Peyer's patch (tissue), 4 donors: ENCODE measurements around the gene LIN54. TPM values are rescaled to one million over a fixed set of nuclear protein-coding genes. Genes with fewer than 3 reads are reported as not detected.

Experiments
- DNase-seq, 3 donors: peaks; one replicate each; pipeline ENCODE4 v3.0.0-alpha.2; 2017 to 2019
- H3K27ac ChIP-seq, 4 donors: fragments of 200-600 bp; sonication (generic); one replicate each; pipeline ENCODE4 v1.5.1; 2016 to 2019
- H3K27me3 ChIP-seq, 2 donors: fragments of 200-600 bp; sonication (generic); one replicate each; pipeline ENCODE4 v1.5.1; 2019
- H3K36me3 ChIP-seq, 3 donors: fragments of 200-600 bp; sonication (generic); one replicate each; pipeline ENCODE4 v1.5.1; 2016 to 2019
- H3K4me1 ChIP-seq, 4 donors: fragments of 200-600 bp; sonication (generic); one replicate each; pipeline ENCODE4 v1.5.1; 2016 to 2019
- H3K4me3 ChIP-seq, 4 donors: fragments of 200-600 bp; sonication (generic); 1 replicate in 3 of 4; 2 replicates in 1 of 4; pipeline ENCODE4 v1.5.1; 2016 to 2019; ENCODE audit warnings: mild to moderate bottlenecking in 1 of 4
- H3K9me3 ChIP-seq, 4 donors: fragments of 200-600 bp; sonication (generic); one replicate each; pipeline ENCODE4 v1.5.1; 2016 to 2019; ENCODE audit warnings: mild to moderate bottlenecking in 1 of 4
- POLR2A ChIP-seq, 2 donors: fragments of 450-650 bp; IDR thresholded peaks; one replicate each; pipeline ENCODE4 v1.5.1; 2017; ENCODE audit warnings: antibody characterized with exemption in 2 of 2, mild to moderate bottlenecking in 2 of 2, moderate library complexity in 2 of 2
- total RNA-seq, 4 donors: library from RNA; depleted of rRNA; stranded (reverse); fragments of >200 nt; gene quantifications; one replicate each; pipeline ENCODE4 v1.1.0, GENCODE V29; 2016
- TF ChIP-seq, protein P1 (sequence below), 6 experiments: fragments of 450-650 bp in 4 of 6; fragments of 200-600 bp in 2 of 6; sonication (generic) in 1 of 6; IDR thresholded peaks; one replicate each; pipeline ENCODE4 v1.5.1; 2017 to 2019; ENCODE audit warnings: antibody characterized with exemption in 6 of 6, mild to moderate bottlenecking in 3 of 6, moderate library complexity in 1 of 6

Gene LIN54
- total RNA-seq, 4 donors from 2014 or later: 8.7 to 13.0 (median 9.4) TPM

DNA sequence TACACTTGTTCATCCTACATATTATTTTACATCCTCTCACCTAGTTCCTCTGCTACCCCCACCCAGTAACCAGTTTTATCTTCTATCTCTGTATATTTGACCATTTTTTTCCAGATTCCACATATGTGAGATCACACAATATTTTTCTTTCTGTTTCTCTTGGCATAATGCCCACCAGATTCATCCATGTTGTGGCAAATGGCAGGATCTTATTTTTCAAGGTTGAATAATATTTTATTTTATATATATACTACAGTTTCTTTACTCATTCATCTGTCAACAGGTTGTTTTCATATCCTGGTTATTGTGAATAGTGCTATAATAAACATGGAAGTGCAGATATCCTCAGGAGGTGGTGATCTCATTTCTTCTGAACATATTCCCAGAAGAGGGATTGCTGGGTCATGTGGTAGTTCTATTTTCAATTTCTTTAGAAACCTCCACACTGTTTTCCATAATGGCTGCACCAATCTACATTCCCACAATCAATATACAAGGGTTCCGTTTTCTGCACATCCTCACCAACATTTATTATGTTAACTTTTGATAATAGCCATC, 61.9 kb downstream of the LIN54 start:
- H3K4me3 ChIP-seq: no peak overlapping the region
- H3K36me3 ChIP-seq: no peaks in the 10 kb centered on the region
- no peaks in the 10 kb centered on the region for H3K4me1 ChIP-seq
- TF ChIP-seq POLR2A (IDR thresholded peaks at IDR 0.05): no peak
- TF ChIP-seq, protein P1, sequence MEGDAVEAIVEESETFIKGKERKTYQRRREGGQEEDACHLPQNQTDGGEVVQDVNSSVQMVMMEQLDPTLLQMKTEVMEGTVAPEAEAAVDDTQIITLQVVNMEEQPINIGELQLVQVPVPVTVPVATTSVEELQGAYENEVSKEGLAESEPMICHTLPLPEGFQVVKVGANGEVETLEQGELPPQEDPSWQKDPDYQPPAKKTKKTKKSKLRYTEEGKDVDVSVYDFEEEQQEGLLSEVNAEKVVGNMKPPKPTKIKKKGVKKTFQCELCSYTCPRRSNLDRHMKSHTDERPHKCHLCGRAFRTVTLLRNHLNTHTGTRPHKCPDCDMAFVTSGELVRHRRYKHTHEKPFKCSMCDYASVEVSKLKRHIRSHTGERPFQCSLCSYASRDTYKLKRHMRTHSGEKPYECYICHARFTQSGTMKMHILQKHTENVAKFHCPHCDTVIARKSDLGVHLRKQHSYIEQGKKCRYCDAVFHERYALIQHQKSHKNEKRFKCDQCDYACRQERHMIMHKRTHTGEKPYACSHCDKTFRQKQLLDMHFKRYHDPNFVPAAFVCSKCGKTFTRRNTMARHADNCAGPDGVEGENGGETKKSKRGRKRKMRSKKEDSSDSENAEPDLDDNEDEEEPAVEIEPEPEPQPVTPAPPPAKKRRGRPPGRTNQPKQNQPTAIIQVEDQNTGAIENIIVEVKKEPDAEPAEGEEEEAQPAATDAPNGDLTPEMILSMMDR (IDR thresholded peaks at IDR 0.05): no peak
- H3K27me3 ChIP-seq: no peaks in the 10 kb centered on the region
- no peaks in the 10 kb centered on the region for H3K9me3 ChIP-seq
- H3K27ac ChIP-seq: no peak overlapping the region
- no peak for DNase-seq

DNA sequence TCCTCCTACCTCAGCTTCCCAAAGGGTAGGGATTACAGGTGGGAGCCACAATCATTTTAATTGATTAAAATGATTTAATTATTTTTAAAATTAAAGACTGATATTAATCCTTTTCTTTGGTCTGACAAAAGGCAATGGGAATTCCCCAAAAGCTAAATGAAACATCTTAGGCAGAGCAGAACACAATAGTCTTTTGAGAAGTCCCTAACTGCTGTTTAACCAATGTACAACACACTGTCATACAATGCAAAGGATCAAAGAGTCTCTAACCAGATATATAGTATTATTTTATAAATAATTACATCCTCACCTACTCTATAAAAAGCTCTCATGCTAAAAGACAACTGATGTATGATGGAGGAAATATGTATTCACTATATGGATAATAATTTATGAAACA, 63.1 kb downstream of the LIN54 start:
- no peaks in the 10 kb centered on the region for H3K4me1 ChIP-seq
- TF ChIP-seq POLR2A (IDR thresholded peaks at IDR 0.05): no peak
- TF ChIP-seq, protein P1 (IDR thresholded peaks at IDR 0.05): no peak
- no peak overlapping the region for H3K4me3 ChIP-seq
- H3K36me3 ChIP-seq: no peaks in the 10 kb centered on the region
- H3K27me3 ChIP-seq: no peaks in the 10 kb centered on the region
- DNase-seq: no peak
- H3K27ac ChIP-seq: no peak overlapping the region
- no peaks in the 10 kb centered on the region for H3K9me3 ChIP-seq

DNA sequence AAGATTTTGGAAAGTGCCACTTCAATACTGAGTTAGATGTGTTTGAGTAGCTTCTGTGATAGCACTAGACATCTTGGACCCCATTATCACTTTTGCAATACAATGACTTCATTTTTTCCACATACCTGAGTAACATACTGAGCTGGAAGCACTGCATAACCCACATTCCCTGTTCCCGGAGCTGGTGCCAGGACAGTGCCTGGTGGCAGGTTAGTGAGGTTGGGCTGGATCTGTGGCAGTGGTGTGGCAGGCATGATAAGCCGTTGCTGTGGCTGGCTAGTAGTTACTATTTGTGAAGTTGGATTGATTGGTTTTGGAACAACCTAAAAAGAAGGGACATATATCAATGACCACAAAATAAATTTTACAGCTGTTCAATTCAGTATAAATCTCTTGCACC, 71.2 kb downstream of the LIN54 start:
- TF ChIP-seq, protein P1 (IDR thresholded peaks at IDR 0.05): no peak
- TF ChIP-seq POLR2A (IDR thresholded peaks at IDR 0.05): no peak
- no peak for DNase-seq
- Histone ChIP-seq H3K27ac (no peak overlapping the region), H3K9me3 (no peaks in the 10 kb centered on the region), H3K4me3 (no peak overlapping the region), H3K4me1 (no peaks in the 10 kb centered on the region), H3K27me3 (no peaks in the 10 kb centered on the region), H3K36me3 (peaks cover 0 to 49% (median 0%) of the 10 kb centered on the region in 3 donors)

DNA sequence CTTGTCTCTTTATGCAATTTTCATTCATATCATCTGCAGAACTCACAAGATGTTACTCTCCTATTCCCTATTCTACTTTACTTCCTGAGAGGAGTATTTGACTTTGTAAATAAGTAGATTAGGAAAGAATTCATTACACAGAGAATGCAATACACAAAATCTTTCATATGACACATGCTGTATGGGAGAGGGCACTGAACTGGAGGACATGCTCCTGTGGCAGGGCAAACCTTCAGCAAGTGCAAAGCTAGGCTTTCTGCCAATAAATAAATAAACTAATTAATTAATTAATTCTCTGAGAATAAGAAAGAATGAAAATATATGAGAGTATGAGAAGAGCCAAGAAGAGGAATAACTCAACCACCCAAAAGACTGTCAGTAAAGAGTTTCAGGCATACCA, 76.2 kb downstream of the LIN54 start:
- H3K36me3 ChIP-seq: peaks cover 0 to 53% (median 0%) of the 10 kb centered on the region in 3 donors

DNA sequence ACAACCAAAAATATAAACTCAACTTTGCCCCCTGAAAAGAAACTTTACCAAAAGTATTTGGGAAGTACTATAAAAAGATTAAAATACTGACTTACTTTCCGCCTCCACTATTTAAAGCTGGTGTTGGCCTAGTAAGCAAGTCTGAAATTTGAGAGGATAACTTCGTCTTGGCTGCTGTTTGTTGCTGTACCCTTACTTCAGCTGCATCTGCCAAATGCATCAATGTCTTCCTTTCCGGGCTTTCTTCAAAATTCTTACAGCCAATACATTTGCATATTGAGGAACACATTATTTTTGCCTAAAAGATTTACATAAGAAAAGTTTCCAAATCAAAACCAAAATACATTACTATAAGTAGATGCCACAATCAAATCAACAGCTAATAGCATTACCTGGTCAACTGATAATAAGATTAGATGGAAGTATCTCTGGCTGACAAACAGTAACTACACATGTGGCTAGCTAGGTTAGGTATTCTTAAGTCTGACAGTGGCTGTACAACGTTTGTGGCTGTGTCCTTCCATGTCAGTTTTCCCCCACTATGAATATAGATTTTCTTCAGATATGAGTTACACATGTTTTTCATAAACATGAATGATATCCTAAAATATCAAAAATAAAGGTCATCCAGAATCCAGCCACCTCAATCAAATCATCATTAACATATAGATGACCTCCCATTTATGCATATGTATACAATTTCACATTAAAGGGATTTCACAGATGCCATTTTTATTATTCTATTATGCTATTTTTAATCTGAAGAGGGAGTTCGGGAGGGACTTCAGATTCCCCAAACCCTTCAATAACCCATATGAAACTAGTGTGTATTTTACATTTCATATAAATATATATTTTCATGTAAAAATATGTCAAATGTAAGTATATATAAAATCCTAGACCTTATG, 79.5 kb downstream of the LIN54 start:
- no peak overlapping the region for H3K4me3 ChIP-seq
- no peaks in the 10 kb centered on the region for H3K27me3 ChIP-seq
- no peak overlapping the region for H3K27ac ChIP-seq
- no peak for TF ChIP-seq POLR2A (IDR thresholded peaks at IDR 0.05)
- TF ChIP-seq, protein P1 (IDR thresholded peaks at IDR 0.05): no peak
- no peak for DNase-seq
- H3K36me3 ChIP-seq: peaks cover 0 to 40% (median 0%) of the 10 kb centered on the region in 3 donors
- no peaks in the 10 kb centered on the region for H3K9me3 ChIP-seq
- no peaks in the 10 kb centered on the region for H3K4me1 ChIP-seq

More for the DNA sequence above, 76.2 kb downstream of the LIN54 start:
- Histone ChIP-seq H3K27ac (no peak overlapping the region), H3K9me3 (no peaks in the 10 kb centered on the region), H3K27me3 (no peaks in the 10 kb centered on the region), H3K4me3 (no peak overlapping the region), H3K4me1 (no peaks in the 10 kb centered on the region)
- DNase-seq: no peak
- TF ChIP-seq, protein P1 (IDR thresholded peaks at IDR 0.05): no peak
- no peak for TF ChIP-seq POLR2A (IDR thresholded peaks at IDR 0.05)
